ENCODE data around the gene RAD50. TPM values are rescaled to one million over a fixed set of nuclear protein-coding genes. Genes with fewer than 3 reads are reported as not detected.

The RAD50 gene
- total RNA-seq, 4 donors from 2014 or later = 34.8 to 76.3 (median 40.9) TPM

GRCh38 chr5:132547269-132547668 is 9.5 kb upstream of the RAD50 start:
- TF ChIP-seq CTCF (IDR thresholded peaks at IDR 0.05; ENCODE audit: low read depth) = no peak

- no peak for TF ChIP-seq CTCF (IDR thresholded peaks at IDR 0.05; ENCODE audit: low read depth)
Measured at GRCh38 chr5:132549576-132549975, 7.2 kb upstream of the RAD50 start.

- no peak for TF ChIP-seq CTCF (IDR thresholded peaks at IDR 0.05; ENCODE audit: low read depth)
Measured at GRCh38 chr5:132556153-132556762, 519 bp upstream of the RAD50 start.

GRCh38 chr5:132557478-132558172 is 848 bp downstream of the RAD50 start:
- TF ChIP-seq CTCF (IDR thresholded peaks at IDR 0.05; ENCODE audit: low read depth) = no peak

GRCh38 chr5:132559383-132560060 is 2.7 kb downstream of the RAD50 start:
- TF ChIP-seq CTCF (IDR thresholded peaks at IDR 0.05; ENCODE audit: low read depth) = no peak

- TF ChIP-seq CTCF (IDR thresholded peaks at IDR 0.05; ENCODE audit: low read depth) = no peak
Measured at GRCh38 chr5:132561601-132562000, 4.8 kb downstream of the RAD50 start.

- no peak for TF ChIP-seq CTCF (IDR thresholded peaks at IDR 0.05; ENCODE audit: low read depth)
Measured at GRCh38 chr5:132566657-132567056, 9.9 kb downstream of the RAD50 start.

Data from subcutaneous adipose tissue (tissue), 4 donors.